Breast epithelium (tissue), 3 donors: Measurements from ENCODE around the gene MCRS1.

Experiments
- POLR2A ChIP-seq: fragments of 450-650 bp; IDR thresholded peaks from one replicate; pipeline ENCODE4 v1.6.1; 2016; ENCODE audit warnings: antibody characterized with exemption, mild to moderate bottlenecking, moderate library complexity
- POLR2AphosphoS5 ChIP-seq, 3 donors: sonication (generic); formaldehyde crosslinking; IDR thresholded peaks; one replicate each; pipeline ENCODE4 v1.6.1; 2017; ENCODE audit warnings: antibody characterized with exemption in 3 of 3
- TF ChIP-seq, protein P1 (sequence below), 3 donors: fragments of 450-650 bp; IDR thresholded peaks; one replicate each; pipeline ENCODE4 v1.5.1; 2016 to 2017; ENCODE audit warnings: antibody characterized with exemption in 3 of 3, mild to moderate bottlenecking in 3 of 3, moderate library complexity in 3 of 3

DNA sequence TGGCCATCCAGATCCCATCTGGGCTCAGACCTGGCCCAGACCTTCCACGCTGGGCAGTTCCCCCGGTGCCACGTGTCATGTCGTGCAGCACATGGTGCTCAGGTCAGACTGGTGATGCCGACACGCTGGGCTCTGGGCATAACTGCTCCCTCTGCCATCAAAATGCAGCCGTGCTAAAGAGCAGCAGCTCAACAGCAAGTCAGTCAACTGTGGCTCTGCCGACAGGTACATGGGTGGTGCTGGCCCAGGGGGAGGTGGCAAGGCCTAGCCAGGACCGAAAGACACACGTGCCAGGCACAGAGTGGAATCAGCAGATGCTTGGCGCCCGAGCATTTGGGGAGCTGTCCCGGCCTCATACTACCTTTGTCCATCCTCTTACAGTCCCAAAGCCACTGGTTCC lies 1.6 kb downstream of the MCRS1 start:
- TF ChIP-seq, protein P1, sequence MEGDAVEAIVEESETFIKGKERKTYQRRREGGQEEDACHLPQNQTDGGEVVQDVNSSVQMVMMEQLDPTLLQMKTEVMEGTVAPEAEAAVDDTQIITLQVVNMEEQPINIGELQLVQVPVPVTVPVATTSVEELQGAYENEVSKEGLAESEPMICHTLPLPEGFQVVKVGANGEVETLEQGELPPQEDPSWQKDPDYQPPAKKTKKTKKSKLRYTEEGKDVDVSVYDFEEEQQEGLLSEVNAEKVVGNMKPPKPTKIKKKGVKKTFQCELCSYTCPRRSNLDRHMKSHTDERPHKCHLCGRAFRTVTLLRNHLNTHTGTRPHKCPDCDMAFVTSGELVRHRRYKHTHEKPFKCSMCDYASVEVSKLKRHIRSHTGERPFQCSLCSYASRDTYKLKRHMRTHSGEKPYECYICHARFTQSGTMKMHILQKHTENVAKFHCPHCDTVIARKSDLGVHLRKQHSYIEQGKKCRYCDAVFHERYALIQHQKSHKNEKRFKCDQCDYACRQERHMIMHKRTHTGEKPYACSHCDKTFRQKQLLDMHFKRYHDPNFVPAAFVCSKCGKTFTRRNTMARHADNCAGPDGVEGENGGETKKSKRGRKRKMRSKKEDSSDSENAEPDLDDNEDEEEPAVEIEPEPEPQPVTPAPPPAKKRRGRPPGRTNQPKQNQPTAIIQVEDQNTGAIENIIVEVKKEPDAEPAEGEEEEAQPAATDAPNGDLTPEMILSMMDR (IDR thresholded peaks at IDR 0.05): no peak
- TF ChIP-seq POLR2AphosphoS5 (IDR thresholded peaks at IDR 0.05): no peak
- TF ChIP-seq POLR2A: no peak
